ENCODE results near the gene ADAT2.

ADAT2 gene

DNA sequence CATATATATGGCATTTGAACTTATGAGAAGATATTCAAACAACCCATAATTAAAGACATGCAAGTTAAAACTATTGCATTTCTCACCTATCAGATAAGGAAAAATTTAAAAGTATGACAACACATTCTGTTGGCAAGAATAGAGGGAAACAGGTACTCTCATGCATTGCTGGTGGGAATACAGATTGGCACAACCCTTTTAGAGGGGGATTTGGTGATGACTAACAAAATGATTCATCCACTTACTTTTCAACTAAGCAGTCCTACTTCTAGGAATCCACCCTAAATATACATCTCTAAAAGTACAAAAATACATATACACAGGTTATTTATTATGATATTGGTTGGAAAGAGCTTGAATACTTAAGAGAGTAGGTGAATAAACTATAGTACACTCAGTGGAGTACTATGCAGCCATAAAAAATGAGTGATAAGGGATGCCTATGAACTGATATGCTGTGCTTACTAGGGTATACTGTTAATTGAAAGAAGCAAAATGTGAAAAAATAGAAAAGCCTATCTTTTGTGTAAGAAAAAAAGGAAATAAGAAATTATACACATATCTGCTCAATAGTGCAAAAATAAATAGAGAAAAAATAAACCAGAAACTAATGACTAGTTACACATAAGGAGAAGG lies 42.2 kb downstream of the ADAT2 start:
- TF ChIP-seq ARNTL (CRISPR knock-in tag; IDR thresholded peaks at IDR 0.05; ENCODE audit: borderline replicate concordance, low read depth) (no peak), RARB (CRISPR knock-in tag; IDR thresholded peaks at IDR 0.05) (no peak), ZNF8 (CRISPR knock-in tag; IDR thresholded peaks at IDR 0.05) (no peak), ZC3H10 (CRISPR knock-in tag; IDR thresholded peaks at IDR 0.05) (no peak), GLIS3 (CRISPR knock-in tag; IDR thresholded peaks at IDR 0.05) (no peak), OSR1 (CRISPR knock-in tag; IDR thresholded peaks at IDR 0.05) (no peak), TOX (CRISPR knock-in tag; IDR thresholded peaks at IDR 0.05; ENCODE audit: borderline replicate concordance) (no peak), BACH2 (CRISPR knock-in tag; IDR thresholded peaks at IDR 0.05; ENCODE audit: borderline replicate concordance) (no peak), ISL1 (CRISPR knock-in tag; IDR thresholded peaks at IDR 0.05) (no peak), PPARA (CRISPR knock-in tag; IDR thresholded peaks at IDR 0.05; ENCODE audit: borderline replicate concordance) (no peak), ZFP30 (CRISPR knock-in tag; IDR thresholded peaks at IDR 0.05) (no peak), ZFP3 (CRISPR knock-in tag; IDR thresholded peaks at IDR 0.05) (no peak)
- TF ChIP-seq, protein P1, sequence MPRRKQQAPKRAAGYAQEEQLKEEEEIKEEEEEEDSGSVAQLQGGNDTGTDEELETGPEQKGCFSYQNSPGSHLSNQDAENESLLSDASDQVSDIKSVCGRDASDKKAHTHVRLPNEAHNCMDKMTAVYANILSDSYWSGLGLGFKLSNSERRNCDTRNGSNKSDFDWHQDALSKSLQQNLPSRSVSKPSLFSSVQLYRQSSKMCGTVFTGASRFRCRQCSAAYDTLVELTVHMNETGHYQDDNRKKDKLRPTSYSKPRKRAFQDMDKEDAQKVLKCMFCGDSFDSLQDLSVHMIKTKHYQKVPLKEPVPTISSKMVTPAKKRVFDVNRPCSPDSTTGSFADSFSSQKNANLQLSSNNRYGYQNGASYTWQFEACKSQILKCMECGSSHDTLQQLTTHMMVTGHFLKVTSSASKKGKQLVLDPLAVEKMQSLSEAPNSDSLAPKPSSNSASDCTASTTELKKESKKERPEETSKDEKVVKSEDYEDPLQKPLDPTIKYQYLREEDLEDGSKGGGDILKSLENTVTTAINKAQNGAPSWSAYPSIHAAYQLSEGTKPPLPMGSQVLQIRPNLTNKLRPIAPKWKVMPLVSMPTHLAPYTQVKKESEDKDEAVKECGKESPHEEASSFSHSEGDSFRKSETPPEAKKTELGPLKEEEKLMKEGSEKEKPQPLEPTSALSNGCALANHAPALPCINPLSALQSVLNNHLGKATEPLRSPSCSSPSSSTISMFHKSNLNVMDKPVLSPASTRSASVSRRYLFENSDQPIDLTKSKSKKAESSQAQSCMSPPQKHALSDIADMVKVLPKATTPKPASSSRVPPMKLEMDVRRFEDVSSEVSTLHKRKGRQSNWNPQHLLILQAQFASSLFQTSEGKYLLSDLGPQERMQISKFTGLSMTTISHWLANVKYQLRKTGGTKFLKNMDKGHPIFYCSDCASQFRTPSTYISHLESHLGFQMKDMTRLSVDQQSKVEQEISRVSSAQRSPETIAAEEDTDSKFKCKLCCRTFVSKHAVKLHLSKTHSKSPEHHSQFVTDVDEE (CRISPR knock-in tag; IDR thresholded peaks at IDR 0.05): no peak
- TF ChIP-seq, protein P2, sequence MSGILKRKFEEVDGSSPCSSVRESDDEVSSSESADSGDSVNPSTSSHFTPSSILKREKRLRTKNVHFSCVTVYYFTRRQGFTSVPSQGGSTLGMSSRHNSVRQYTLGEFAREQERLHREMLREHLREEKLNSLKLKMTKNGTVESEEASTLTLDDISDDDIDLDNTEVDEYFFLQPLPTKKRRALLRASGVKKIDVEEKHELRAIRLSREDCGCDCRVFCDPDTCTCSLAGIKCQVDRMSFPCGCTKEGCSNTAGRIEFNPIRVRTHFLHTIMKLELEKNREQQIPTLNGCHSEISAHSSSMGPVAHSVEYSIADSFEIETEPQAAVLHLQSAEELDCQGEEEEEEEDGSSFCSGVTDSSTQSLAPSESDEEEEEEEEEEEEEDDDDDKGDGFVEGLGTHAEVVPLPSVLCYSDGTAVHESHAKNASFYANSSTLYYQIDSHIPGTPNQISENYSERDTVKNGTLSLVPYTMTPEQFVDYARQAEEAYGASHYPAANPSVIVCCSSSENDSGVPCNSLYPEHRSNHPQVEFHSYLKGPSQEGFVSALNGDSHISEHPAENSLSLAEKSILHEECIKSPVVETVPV (CRISPR knock-in tag; IDR thresholded peaks at IDR 0.05): no peak
- TF ChIP-seq, protein P3, sequence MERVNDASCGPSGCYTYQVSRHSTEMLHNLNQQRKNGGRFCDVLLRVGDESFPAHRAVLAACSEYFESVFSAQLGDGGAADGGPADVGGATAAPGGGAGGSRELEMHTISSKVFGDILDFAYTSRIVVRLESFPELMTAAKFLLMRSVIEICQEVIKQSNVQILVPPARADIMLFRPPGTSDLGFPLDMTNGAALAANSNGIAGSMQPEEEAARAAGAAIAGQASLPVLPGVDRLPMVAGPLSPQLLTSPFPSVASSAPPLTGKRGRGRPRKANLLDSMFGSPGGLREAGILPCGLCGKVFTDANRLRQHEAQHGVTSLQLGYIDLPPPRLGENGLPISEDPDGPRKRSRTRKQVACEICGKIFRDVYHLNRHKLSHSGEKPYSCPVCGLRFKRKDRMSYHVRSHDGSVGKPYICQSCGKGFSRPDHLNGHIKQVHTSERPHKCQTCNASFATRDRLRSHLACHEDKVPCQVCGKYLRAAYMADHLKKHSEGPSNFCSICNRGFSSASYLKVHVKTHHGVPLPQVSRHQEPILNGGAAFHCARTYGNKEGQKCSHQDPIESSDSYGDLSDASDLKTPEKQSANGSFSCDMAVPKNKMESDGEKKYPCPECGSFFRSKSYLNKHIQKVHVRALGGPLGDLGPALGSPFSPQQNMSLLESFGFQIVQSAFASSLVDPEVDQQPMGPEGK (CRISPR knock-in tag; IDR thresholded peaks at IDR 0.05; ENCODE audit: borderline replicate concordance): no peak
- TF ChIP-seq, protein P4, sequence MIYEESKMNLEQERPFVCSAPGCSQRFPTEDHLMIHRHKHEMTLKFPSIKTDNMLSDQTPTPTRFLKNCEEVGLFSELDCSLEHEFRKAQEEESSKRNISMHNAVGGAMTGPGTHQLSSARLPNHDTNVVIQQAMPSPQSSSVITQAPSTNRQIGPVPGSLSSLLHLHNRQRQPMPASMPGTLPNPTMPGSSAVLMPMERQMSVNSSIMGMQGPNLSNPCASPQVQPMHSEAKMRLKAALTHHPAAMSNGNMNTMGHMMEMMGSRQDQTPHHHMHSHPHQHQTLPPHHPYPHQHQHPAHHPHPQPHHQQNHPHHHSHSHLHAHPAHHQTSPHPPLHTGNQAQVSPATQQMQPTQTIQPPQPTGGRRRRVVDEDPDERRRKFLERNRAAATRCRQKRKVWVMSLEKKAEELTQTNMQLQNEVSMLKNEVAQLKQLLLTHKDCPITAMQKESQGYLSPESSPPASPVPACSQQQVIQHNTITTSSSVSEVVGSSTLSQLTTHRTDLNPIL (CRISPR knock-in tag; IDR thresholded peaks at IDR 0.05; ENCODE audit: low read depth): no peak
- no peak for ATAC-seq

DNA sequence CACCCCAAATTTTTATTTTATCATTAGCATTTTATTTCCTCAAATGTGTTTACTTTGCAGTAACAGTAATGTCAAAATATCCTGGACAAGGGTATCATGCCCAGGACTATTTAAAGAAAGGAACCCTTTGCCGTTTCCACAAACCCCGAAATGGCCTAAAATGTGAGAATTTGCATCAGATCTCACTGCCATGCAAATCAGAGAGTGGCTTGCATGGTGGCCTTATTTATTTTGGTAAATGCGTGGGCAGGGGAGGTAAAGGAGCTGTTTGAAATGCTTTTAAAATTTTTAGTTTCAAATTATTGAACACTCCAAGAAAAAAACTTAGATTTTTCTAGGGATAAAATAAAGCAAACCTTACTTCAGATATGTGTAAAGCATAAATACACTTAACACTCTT lies 43.8 kb downstream of the ADAT2 start:
- no peak for ATAC-seq

More for the DNA sequence above, 43.8 kb downstream of the ADAT2 start:
- TF ChIP-seq, protein P1 (CRISPR knock-in tag; IDR thresholded peaks at IDR 0.05): no peak
- TF ChIP-seq, protein P5, sequence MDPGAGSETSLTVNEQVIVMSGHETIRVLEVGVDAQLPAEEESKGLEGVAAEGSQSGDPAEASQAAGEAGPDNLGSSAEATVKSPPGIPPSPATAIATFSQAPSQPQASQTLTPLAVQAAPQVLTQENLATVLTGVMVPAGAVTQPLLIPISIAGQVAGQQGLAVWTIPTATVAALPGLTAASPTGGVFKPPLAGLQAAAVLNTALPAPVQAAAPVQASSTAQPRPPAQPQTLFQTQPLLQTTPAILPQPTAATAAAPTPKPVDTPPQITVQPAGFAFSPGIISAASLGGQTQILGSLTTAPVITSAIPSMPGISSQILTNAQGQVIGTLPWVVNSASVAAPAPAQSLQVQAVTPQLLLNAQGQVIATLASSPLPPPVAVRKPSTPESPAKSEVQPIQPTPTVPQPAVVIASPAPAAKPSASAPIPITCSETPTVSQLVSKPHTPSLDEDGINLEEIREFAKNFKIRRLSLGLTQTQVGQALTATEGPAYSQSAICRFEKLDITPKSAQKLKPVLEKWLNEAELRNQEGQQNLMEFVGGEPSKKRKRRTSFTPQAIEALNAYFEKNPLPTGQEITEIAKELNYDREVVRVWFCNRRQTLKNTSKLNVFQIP (CRISPR knock-in tag; IDR thresholded peaks at IDR 0.05; ENCODE audit: borderline replicate concordance, low read depth): no peak
- TF ChIP-seq BACH2 (CRISPR knock-in tag; IDR thresholded peaks at IDR 0.05; ENCODE audit: borderline replicate concordance) (no peak), TCF4 (CRISPR knock-in tag; IDR thresholded peaks at IDR 0.05; ENCODE audit: borderline replicate concordance) (no peak), ARNTL (CRISPR knock-in tag; IDR thresholded peaks at IDR 0.05; ENCODE audit: borderline replicate concordance, low read depth) (no peak), ZFP3 (CRISPR knock-in tag; IDR thresholded peaks at IDR 0.05) (no peak), PPARA (CRISPR knock-in tag; IDR thresholded peaks at IDR 0.05; ENCODE audit: borderline replicate concordance) (no peak), ZNF8 (CRISPR knock-in tag; IDR thresholded peaks at IDR 0.05) (no peak), ZFP30 (CRISPR knock-in tag; IDR thresholded peaks at IDR 0.05) (no peak)
- TF ChIP-seq, protein P4 (CRISPR knock-in tag; IDR thresholded peaks at IDR 0.05; ENCODE audit: low read depth): no peak
